HCT116 (cell line): Measurements from ENCODE around the gene PCP2. TPM values are rescaled to one million over a fixed set of nuclear protein-coding genes. Genes with fewer than 3 reads are reported as not detected.

Experiments
- ATAC-seq: fragments of 200-7000 bp; cut with Tn5 transposase; 2 replicates; pipeline ENCODE4 v1.9.1; 2020; ENCODE audit warnings: mild to moderate bottlenecking, moderate library complexity
- BruUV-seq: library from RNA; stranded (reverse); fragments of 400-500 nt; replicated peaks from 2 replicates; lab custom pipeline; 2021; lab: Mats Ljungman, UMichigan
- CTCF ChIA-PET: fragments of 300-600 bp; sonication (Branson Sonifier 250); formaldehyde crosslinking; loops from one replicate; lab custom pipeline; 2021; ENCODE audit warnings: antibody characterized with exemption; lab: Charles Lee
- POLR2A ChIA-PET: fragments of 300-600, 350-600 bp; sonication (Branson Sonifier 250); formaldehyde crosslinking; loops from one replicate; lab custom pipeline; 2021; ENCODE audit warnings: antibody characterized with exemption; lab: Charles Lee
- RAD21 ChIA-PET, 2 experiments: fragments of 300-600 bp; sonication (Branson Sonifier 250); formaldehyde crosslinking; loops; one replicate each; lab custom pipeline; 2023; ENCODE audit warnings: low total read pairs in 2 of 2; ENCODE audit not compliant: uncharacterized antibody in 2 of 2, unreplicated experiment in 2 of 2, low non-redundant PET in 1 of 2; lab: Charles Lee
- DNase-seq: peaks from one replicate; pipeline ENCODE4 v3.0.0-alpha.2; 2010; ENCODE audit warnings: low read depth, low spot score
- H2AFZ ChIP-seq: fragments of 200-600 bp; shearing (Covaris generic), sonication (generic); 2 replicates; pipeline ENCODE4 v1.6.1; 2017; ENCODE audit warnings: low read depth, mixed run types, mixed read lengths, antibody characterized with exemption, low read length; ENCODE audit not compliant: poor library complexity, severe bottlenecking
- H3K27ac ChIP-seq: 2 replicates; pipeline ENCODE4 v1.5.1; 2012; ENCODE audit warnings: low read depth, low read length
- H3K27me3 ChIP-seq: fragments of 200-600 bp; sonication (generic); 2 replicates; pipeline ENCODE4 v1.6.1; 2016; ENCODE audit warnings: mixed run types, low read length, mixed read lengths; ENCODE audit not compliant: insufficient read depth
- H3K36me3 ChIP-seq, 2 experiments: fragments of 200-500 bp in 1 of 2; fragments of 200-600 bp in 1 of 2; sonication (Bioruptor generic) in 1 of 2; sonication (generic) in 1 of 2; 2 replicates each; pipeline versions ENCODE4 v1.5.1 to v1.6.1; 2014 to 2016; ENCODE audit warnings: low read length in 2 of 2, inconsistent platforms in 1 of 2, mixed read lengths in 1 of 2, mixed run types in 1 of 2; ENCODE audit not compliant: insufficient read depth in 2 of 2, control insufficient read depth in 1 of 2
- H3K4me1 ChIP-seq, 2 experiments: fragments of 200-600 bp in 1 of 2; sonication (generic) in 1 of 2; 2 replicates each; pipeline versions ENCODE4 v1.5.1 to v1.6.1; 2012 to 2017; ENCODE audit warnings: low read length in 2 of 2, inconsistent platforms in 1 of 2, mild to moderate bottlenecking in 1 of 2, mixed read lengths in 1 of 2, mixed run types in 1 of 2, moderate library complexity in 1 of 2; ENCODE audit not compliant: insufficient read depth in 2 of 2, control insufficient read depth in 1 of 2
- H3K4me2 ChIP-seq: fragments of 200-600 bp; sonication (generic); 2 replicates; pipeline ENCODE4 v1.6.1; 2017; ENCODE audit warnings: mixed run types, low read length, mixed read lengths
- H3K4me3 ChIP-seq, 2 experiments: fragments of 200-600 bp in 1 of 2; sonication (generic) in 1 of 2; replicated peaks in 1 of 2; 2 replicates each; pipeline ENCODE4 v1.5.1; 2011 to 2016; ENCODE audit warnings: low read length in 2 of 2, control low read depth in 1 of 2, low read depth in 1 of 2, mild to moderate bottlenecking in 1 of 2, mixed read lengths in 1 of 2, mixed run types in 1 of 2
- H3K79me2 ChIP-seq: fragments of 200-600 bp; sonication (generic); 2 replicates; pipeline ENCODE4 v1.6.1; 2017; ENCODE audit warnings: mild to moderate bottlenecking, mixed run types, low read length, moderate library complexity, mixed read lengths; ENCODE audit not compliant: insufficient read depth
- H3K9ac ChIP-seq: fragments of 200-600 bp; sonication (generic); 2 replicates; pipeline ENCODE4 v1.6.1; 2016; ENCODE audit warnings: low read length, mixed read lengths
- H3K9me2 ChIP-seq: fragments of 200-600 bp; sonication (generic), shearing (Covaris generic); 2 replicates; pipeline ENCODE4 v1.6.1; 2017; ENCODE audit warnings: mixed run types, mild to moderate bottlenecking, moderate library complexity; ENCODE audit not compliant: insufficient read depth
- H3K9me3 ChIP-seq, 2 experiments: fragments of 200-500 bp in 1 of 2; fragments of 200-600 bp in 1 of 2; sonication (Bioruptor generic) in 1 of 2; sonication (generic) in 1 of 2; 2 replicates each; pipeline ENCODE4 v1.6.1; 2014 to 2017; ENCODE audit warnings: low read length in 2 of 2, mixed read lengths in 2 of 2, inconsistent platforms in 1 of 2, low read depth in 1 of 2, mild to moderate bottlenecking in 1 of 2, mixed run types in 1 of 2, moderate library complexity in 1 of 2; ENCODE audit not compliant: control insufficient read depth in 1 of 2, insufficient read depth in 1 of 2
- H4K20me1 ChIP-seq: fragments of 200-600 bp; sonication (generic), shearing (Covaris generic); 2 replicates; pipeline ENCODE4 v1.6.1; 2017; ENCODE audit warnings: mixed run types, mild to moderate bottlenecking, moderate library complexity; ENCODE audit not compliant: insufficient read depth
- CEBPB ChIP-seq: IDR thresholded peaks from 2 replicates; pipeline ENCODE4 v1.6.1; 2012; ENCODE audit warnings: low read depth
- CTCF ChIP-seq, 3 experiments: fragments of 200-600 bp in 1 of 3; sonication (generic) in 1 of 3; IDR thresholded peaks in 2 of 3; conservative IDR thresholded peaks in 1 of 3; 2 replicates each; pipeline ENCODE4 v1.5.1; 2012 to 2017; ENCODE audit warnings: low read depth in 2 of 3, low read length in 2 of 3, antibody characterized with exemption in 1 of 3, borderline replicate concordance in 1 of 3, control low read depth in 1 of 3, mild to moderate bottlenecking in 1 of 3, mixed read lengths in 1 of 3, mixed run types in 1 of 3, moderate library complexity in 1 of 3; ENCODE audit not compliant: insufficient read depth in 1 of 3
- ELF1 ChIP-seq: IDR thresholded peaks from 2 replicates; pipeline ENCODE4 v1.6.1; 2012; ENCODE audit warnings: low read depth, borderline replicate concordance
- EZH2phosphoT487 ChIP-seq: fragments of 200-600 bp; IDR thresholded peaks from 2 replicates; pipeline ENCODE4 v1.6.1; 2018; ENCODE audit warnings: antibody characterized with exemption, borderline replicate concordance
- POLR2A ChIP-seq: IDR thresholded peaks from 2 replicates; pipeline ENCODE4 v1.7.0; 2011; ENCODE audit warnings: borderline replicate concordance; ENCODE audit not compliant: insufficient read depth, insufficient read length; ENCODE audit errors: extremely low read depth
- TCF7L2 ChIP-seq: IDR thresholded peaks from 2 replicates; pipeline ENCODE4 v1.7.0; 2011; ENCODE audit warnings: borderline replicate concordance, inconsistent platforms; ENCODE audit not compliant: insufficient read depth, insufficient read length; ENCODE audit errors: extremely low read depth
- ZBTB33 ChIP-seq: IDR thresholded peaks from 2 replicates; pipeline ENCODE4 v1.6.1; 2011; ENCODE audit warnings: mild to moderate bottlenecking, low read length, moderate library complexity; ENCODE audit not compliant: insufficient replicate concordance; ENCODE audit errors: extremely low read depth
- intact Hi-C: fragments of 100-400 bp; cut with micrococcal nuclease; formaldehyde crosslinking; loops from 2 replicates; pipeline ENCODE4 v1.10.0; 2022
- total RNA-seq: library from RNA; stranded (reverse); gene quantifications from one replicate; pipeline ENCODE4 v1.2.1, GENCODE V29; 2021; ENCODE audit not compliant: unreplicated experiment

Gene PCP2
- total RNA-seq, 1 experiment from 2014 or later: 0.32 TPM

- ChIA-PET RAD21 (no interaction called here), POLR2A (interaction anchor here (0.7 to 1.6 kb wide), 4 partner anchors 10 to 100 kb away, joined by 3 to 10 read pairs (median 4); partner anchors contain the start of genes CAMSAP3, PCP2, PET100 and XAB2), CTCF (interaction anchor here (1.0 kb wide), 1 partner anchor 46 kb away, joined by 5 read pairs; no protein-coding TSS in a partner anchor)
- Histone ChIP-seq H3K36me3 (peaks cover 3 to 7% of the 10 kb centered on the region in 2 experiments), H3K9me3 (no peaks in the 10 kb centered on the region), H3K4me3 (no peak overlapping the region), H3K27me3 (no peaks in the 10 kb centered on the region), H4K20me1 (no peaks in the 10 kb centered on the region), H3K9ac (no peak overlapping the region), H3K27ac (no peak overlapping the region), H3K9me2 (no peaks in the 10 kb centered on the region), H3K4me1 (peaks cover 10 to 40% of the 10 kb centered on the region in 2 experiments), H2AFZ (no peak overlapping the region), H3K4me2 (no peak overlapping the region), H3K79me2 (peaks cover 19% of the 10 kb centered on the region)
- no peak for ATAC-seq
- no TSS peak for BruUV-seq
- DNase-seq: no peak
- TF ChIP-seq POLR2A (no peak), EZH2phosphoT487 (no peak), CTCF (IDR thresholded peaks at IDR 0.05 in 2 of 3, conservative IDR thresholded peaks at IDR 0.05 in 1 of 3; ENCODE audit: borderline replicate concordance in 1 of 3, insufficient read depth in 1 of 3, low read depth in 2 of 3, low read length in 2 of 3) (no peak), ZBTB33 (no peak), TCF7L2 (no peak), CEBPB (no peak), ELF1 (no peak)
- intact Hi-C loops: no loop called here
Measured at GRCh38 chr19:7606289-7606688, 27.2 kb downstream of the PCP2 start.
